Measurements from ENCODE around the gene TUBGCP6.

GRCh38 chr22:50269970-50270665 is 25.3 kb upstream of the TUBGCP6 start, which contains the start of gene MAPK11:
- no peak for TF ChIP-seq CTCF (IDR thresholded peaks at IDR 0.05 in 4 of 5, conservative IDR thresholded peaks at IDR 0.05 in 1 of 5)
- no peak for TF ChIP-seq POLR2A (IDR thresholded peaks at IDR 0.05)

Measured in gastrocnemius medialis (tissue), 4 donors.